NT2/D1 (cell line): ENCODE results near the gene AGPS.

Experiments
- SUZ12 ChIP-seq: IDR thresholded peaks from 2 replicates; pipeline ENCODE4 v1.6.1; 2011; ENCODE audit not compliant: insufficient read length, insufficient read depth; ENCODE audit errors: extremely low read depth
- YY1 ChIP-seq: IDR thresholded peaks from 2 replicates; pipeline ENCODE4 v1.6.1; 2011; ENCODE audit not compliant: insufficient read length, insufficient read depth

DNA sequence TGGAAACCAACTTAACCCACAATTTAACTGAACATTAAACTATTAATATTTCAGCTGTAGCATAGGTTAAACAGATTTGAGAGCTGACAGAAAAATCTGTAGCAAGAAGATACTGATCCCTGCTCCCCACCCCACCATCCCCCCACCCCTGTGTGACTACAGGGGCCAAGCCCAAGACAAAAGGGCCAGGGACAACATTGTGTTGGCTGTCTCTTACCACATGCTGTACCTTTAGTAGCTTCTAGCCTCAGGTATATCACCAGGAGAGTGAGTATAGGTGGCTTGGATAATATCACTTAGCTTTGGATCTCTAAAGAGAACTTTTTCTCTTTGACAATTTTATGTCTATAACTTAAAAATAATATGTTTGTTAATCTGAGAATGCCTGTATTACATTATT is 140.7 kb downstream of the AGPS start:
- no peak for TF ChIP-seq YY1
- TF ChIP-seq SUZ12: no peak
